ENCODE results near the gene ATF2. TPM values are rescaled to one million over a fixed set of nuclear protein-coding genes. Genes with fewer than 3 reads are reported as not detected.
A peak's percentile ranks its signal among the peaks of the same experiment; 100 is the strongest.

ATF2 gene
- total and polyA plus RNA-seq, 2 of the 13 experiments (the other 11 are each of a cell fraction or from before 2014, with no cell fraction given), result 91.6 to 95.1 TPM

DNA sequence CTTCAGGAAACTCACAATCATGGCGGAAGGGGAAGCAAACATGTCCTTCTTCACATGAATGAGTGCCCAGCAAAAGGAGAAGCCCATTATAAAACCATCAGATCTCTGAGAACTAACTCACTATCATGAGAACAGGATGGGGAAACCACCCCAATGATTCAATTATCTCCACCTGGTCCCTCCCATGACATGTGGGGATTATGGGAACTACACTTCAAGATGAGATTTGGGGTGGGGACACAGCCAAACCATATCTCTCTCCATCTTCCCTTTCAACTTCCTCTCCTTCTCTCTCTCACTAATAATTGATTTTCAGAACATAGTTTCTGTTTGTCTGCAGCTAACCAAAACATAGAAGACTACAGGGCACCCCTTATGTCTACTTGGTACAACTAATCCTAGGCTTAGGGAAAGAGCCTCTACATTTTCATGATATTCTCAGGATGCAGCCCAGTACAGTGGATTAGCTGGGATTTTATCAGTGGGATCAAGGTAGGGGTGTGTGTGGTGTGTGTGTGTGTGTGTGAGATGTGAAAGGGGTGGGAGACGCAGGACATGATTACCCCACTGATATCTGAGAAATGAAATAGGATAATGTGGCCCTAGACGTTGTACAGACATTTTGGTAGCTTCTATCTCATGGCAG is 2.8 kb upstream of the ATF2 start:
- in situ Hi-C loops (cut with HindIII; ENCODE audit: extremely low pct_ligation_motif_present, low pct_unique_long_range_greater_than_20kb), result no loop called here
- no peak for DNase-seq (ENCODE audit: low spot score)
- no peak for ATAC-seq
- Histone ChIP-seq H3K27ac (ENCODE audit: extremely low read length, insufficient read depth, low read length) (no peak overlapping the region), H2AFZ (ENCODE audit: low read length) (no peak overlapping the region), H3K36me3 (replicated peaks in 1 of 2; ENCODE audit: control insufficient read depth in 1 of 2, insufficient read depth in 2 of 2, low read length in 2 of 2) (no peaks in the 10 kb centered on the region; a peak in 1 of 5 replicates), H3K9ac (ENCODE audit: insufficient read depth, low read depth, low read length) (no peak overlapping the region), H3K79me2 (ENCODE audit: insufficient read depth, low read length) (peaks cover 29% of the 10 kb centered on the region), H3K4me1 (ENCODE audit: insufficient read depth, low read length) (peaks cover 20% of the 10 kb centered on the region), H4K20me1 (ENCODE audit: insufficient read depth, low read length) (peaks cover 5% of the 10 kb centered on the region), H3K4me3 (replicated peaks in 1 of 3; ENCODE audit: insufficient read depth in 1 of 3, low read depth in 2 of 3, low read length in 3 of 3) (no peak overlapping the region), H3K9me3 (ENCODE audit: low read length) (no peaks in the 10 kb centered on the region), H3K27me3 (ENCODE audit: control insufficient read depth in 1 of 2, insufficient read depth in 2 of 2, low read length in 2 of 2) (no peaks in the 10 kb centered on the region; a peak in 1 of 5 replicates), H3K4me2 (ENCODE audit: low read depth, low read length) (no peak overlapping the region)
- intact Hi-C loops (cut with micrococcal nuclease; ENCODE audit: unreplicated experiment), result no loop called here
- no peak for TF ChIP-seq MED1 (CRISPR knock-in tag; IDR thresholded peaks at IDR 0.05)
- no peak for TF ChIP-seq LCORL (IDR thresholded peaks at IDR 0.05)
- no peak for TF ChIP-seq LCORL (CRISPR knock-in tag; IDR thresholded peaks at IDR 0.05)
- TF ChIP-seq MLX (CRISPR knock-in tag; IDR thresholded peaks at IDR 0.05), result no peak
- TF ChIP-seq EHMT2 (IDR thresholded peaks at IDR 0.05; ENCODE audit: borderline replicate concordance, low read depth, low read length), result no peak
- no peak for TF ChIP-seq CCAR2 (optimal IDR thresholded peaks at IDR 0.05; ENCODE audit: low read depth, low read length)
- no peak for TF ChIP-seq SETDB1 (CRISPR knock-in tag; IDR thresholded peaks at IDR 0.05; ENCODE audit: borderline replicate concordance)
- POLR2A ChIA-PET, result no interaction called here
- no peak for FAIRE-seq
- CTCF ChIA-PET (ENCODE audit: low intra/inter-chr PET ratio, low total read pairs), result no interaction called here
- no TSS peak for BruUV-seq (replicated peaks)
- WGBS (ENCODE audit: low lambda C conversion rate), result 94% methylated on average over 3 of the region's 3 CpGs

DNA sequence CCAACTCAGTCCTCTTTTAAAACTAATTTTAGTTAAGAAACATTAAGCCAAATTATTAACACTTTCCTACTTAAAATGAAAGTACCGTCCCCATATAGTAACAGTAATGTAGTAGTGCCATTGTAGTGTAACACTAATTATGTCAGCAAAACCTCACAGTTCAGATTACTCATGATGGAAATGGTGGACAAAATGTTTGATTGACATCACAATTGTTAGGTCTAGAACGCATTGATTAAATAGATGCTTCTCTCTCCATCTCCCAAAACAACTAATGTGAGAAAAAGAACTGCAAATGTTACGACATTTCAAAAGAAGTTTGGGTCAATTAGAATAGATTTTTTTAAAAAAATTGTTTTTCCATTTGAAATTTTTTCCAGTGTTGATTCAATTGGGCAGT is 1.2 kb upstream of the ATF2 start:
- peaks cover 9% of the 10 kb centered on the region for H4K20me1 ChIP-seq (ENCODE audit: insufficient read depth, low read length)
- H3K27ac ChIP-seq (ENCODE audit: extremely low read length, insufficient read depth, low read length), result peak overlapping the region; percentile 99
- H3K9me3 ChIP-seq (ENCODE audit: low read length), result no peaks in the 10 kb centered on the region
- intact Hi-C loops (cut with micrococcal nuclease; ENCODE audit: unreplicated experiment) (no loop called here), in situ Hi-C loops (cut with HindIII; ENCODE audit: extremely low pct_ligation_motif_present, low pct_unique_long_range_greater_than_20kb) (no loop called here)
- H3K9ac ChIP-seq (ENCODE audit: insufficient read depth, low read depth, low read length), result peak overlapping the region; percentile 100
- CTCF ChIA-PET (ENCODE audit: low intra/inter-chr PET ratio, low total read pairs), result no interaction called here
- H3K4me2 ChIP-seq (ENCODE audit: low read depth, low read length), result peak overlapping the region; percentile 74
- H3K4me3 ChIP-seq (replicated peaks in 1 of 3; ENCODE audit: insufficient read depth in 1 of 3, low read depth in 2 of 3, low read length in 3 of 3), result peak overlapping the region in 2 of 3 experiments; percentile 92 to 100; a peak in 4 of 6 replicates
- 65% methylated on average over 3 of the region's 3 CpGs for WGBS (ENCODE audit: low lambda C conversion rate)
- no TSS peak for BruUV-seq (replicated peaks)
- peaks cover 33% of the 10 kb centered on the region for H3K4me1 ChIP-seq (ENCODE audit: insufficient read depth, low read length)
- no peak overlapping the region for H2AFZ ChIP-seq (ENCODE audit: low read length)
- no peaks in the 10 kb centered on the region for H3K36me3 ChIP-seq (replicated peaks in 1 of 2; ENCODE audit: control insufficient read depth in 1 of 2, insufficient read depth in 2 of 2, low read length in 2 of 2)
- peaks cover 45% of the 10 kb centered on the region for H3K79me2 ChIP-seq (ENCODE audit: insufficient read depth, low read length)
- H3K27me3 ChIP-seq (ENCODE audit: control insufficient read depth in 1 of 2, insufficient read depth in 2 of 2, low read length in 2 of 2), result no peaks in the 10 kb centered on the region; a peak in 1 of 5 replicates
- POLR2A ChIA-PET, result interaction anchor here (0.8 to 1.3 kb wide), 4 partner anchors 9 to 34 kb away, joined by 3 to 50 read pairs (median 10); partner anchors contain the start of gene ATP5MC3
- FAIRE-seq, result no peak
- DNase-seq (ENCODE audit: low spot score), result no peak
- no peak for ATAC-seq
- TF ChIP-seq, protein P1, sequence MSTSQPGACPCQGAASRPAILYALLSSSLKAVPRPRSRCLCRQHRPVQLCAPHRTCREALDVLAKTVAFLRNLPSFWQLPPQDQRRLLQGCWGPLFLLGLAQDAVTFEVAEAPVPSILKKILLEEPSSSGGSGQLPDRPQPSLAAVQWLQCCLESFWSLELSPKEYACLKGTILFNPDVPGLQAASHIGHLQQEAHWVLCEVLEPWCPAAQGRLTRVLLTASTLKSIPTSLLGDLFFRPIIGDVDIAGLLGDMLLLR (CRISPR knock-in tag; IDR thresholded peaks at IDR 0.05), result no peak
- no peak for TF ChIP-seq IKZF4 (CRISPR knock-in tag; IDR thresholded peaks at IDR 0.05; ENCODE audit: borderline replicate concordance, low read depth, not compliant biosample characterization)
- TF ChIP-seq ZBTB3 (CRISPR knock-in tag; IDR thresholded peaks at IDR 0.05; ENCODE audit: borderline replicate concordance, low read depth), result no peak
- TF ChIP-seq ZNF256 (CRISPR knock-in tag; conservative IDR thresholded peaks at IDR 0.05), result no peak
- TF ChIP-seq SRSF1 (optimal IDR thresholded peaks at IDR 0.05; ENCODE audit: low read depth, low read length), result no peak
- TF ChIP-seq GPN1 (CRISPR knock-in tag; IDR thresholded peaks at IDR 0.05; ENCODE audit: borderline replicate concordance), result no peak
- TF ChIP-seq, protein P2, sequence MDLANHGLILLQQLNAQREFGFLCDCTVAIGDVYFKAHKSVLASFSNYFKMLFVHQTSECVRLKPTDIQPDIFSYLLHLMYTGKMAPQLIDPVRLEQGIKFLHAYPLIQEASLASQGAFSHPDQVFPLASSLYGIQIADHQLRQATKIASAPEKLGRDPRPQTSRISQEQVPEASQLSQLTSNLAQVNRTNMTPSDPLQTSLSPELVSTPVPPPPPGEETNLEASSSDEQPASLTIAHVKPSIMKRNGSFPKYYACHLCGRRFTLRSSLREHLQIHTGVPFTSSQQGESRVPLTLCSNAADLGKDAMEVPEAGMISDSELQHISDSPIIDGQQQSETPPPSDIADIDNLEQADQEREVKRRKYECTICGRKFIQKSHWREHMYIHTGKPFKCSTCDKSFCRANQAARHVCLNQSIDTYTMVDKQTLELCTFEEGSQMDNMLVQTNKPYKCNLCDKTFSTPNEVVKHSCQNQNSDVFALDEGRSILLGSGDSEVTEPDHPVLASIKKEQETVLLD (CRISPR knock-in tag; IDR thresholded peaks at IDR 0.05; ENCODE audit: low read depth), result no peak
- TF ChIP-seq MBNL3 (CRISPR knock-in tag; conservative IDR thresholded peaks at IDR 0.05), result no peak
- no peak for TF ChIP-seq POLR2AphosphoS5 (IDR thresholded peaks at IDR 0.05; ENCODE audit: low read depth, low read length)
- TF ChIP-seq ADNP (CRISPR knock-in tag; IDR thresholded peaks at IDR 0.05), result no peak

Data from HepG2 (cell line).